Neural progenitor cell (in vitro differentiated cells): ENCODE data around the gene SCAF8. TPM values are rescaled to one million over a fixed set of nuclear protein-coding genes. Genes with fewer than 3 reads are reported as not detected.

ENCODE experiments used
- DNase-seq: peaks from one replicate; pipeline ENCODE4 v3.0.0-alpha.2; 2016; ENCODE audit warnings: low spot score
- H2AFZ ChIP-seq: fragments of 200-600 bp; sonication (generic); replicated peaks from 2 replicates; pipeline ENCODE4 v1.6.1; 2016; ENCODE audit warnings: antibody characterized with exemption
- H3F3A ChIP-seq: fragments of 200-600 bp; sonication (generic); 2 replicates; pipeline ENCODE4 v1.6.1; 2016; ENCODE audit warnings: antibody characterized with exemption, low read depth
- H3K27ac ChIP-seq: fragments of 200-600 bp; sonication (generic); 2 replicates; pipeline ENCODE4 v1.5.1; 2016; ENCODE audit warnings: mild to moderate bottlenecking
- H3K27me3 ChIP-seq: fragments of 200-600 bp; sonication (generic); 2 replicates; pipeline ENCODE4 v1.6.1; 2016; ENCODE audit warnings: mild to moderate bottlenecking, moderate library complexity
- H3K36me3 ChIP-seq: fragments of 200-600 bp; sonication (generic); 2 replicates; pipeline ENCODE4 v1.5.1; 2016
- H3K4me1 ChIP-seq: fragments of 200-600 bp; sonication (generic); 2 replicates; pipeline ENCODE4 v1.6.1; 2016; ENCODE audit warnings: mixed run types
- H3K4me2 ChIP-seq: fragments of 200-600 bp; sonication (generic); 2 replicates; pipeline ENCODE4 v1.6.1; 2016
- H3K4me3 ChIP-seq: fragments of 200-600 bp; sonication (generic); 2 replicates; pipeline ENCODE4 v1.5.1; 2016
- H3K79me2 ChIP-seq: fragments of 200-600 bp; sonication (generic); 2 replicates; pipeline ENCODE4 v1.6.1; 2016; ENCODE audit warnings: low read depth
- H3K9ac ChIP-seq: fragments of 200-600 bp; sonication (generic); 2 replicates; pipeline ENCODE4 v1.6.1; 2016
- H3K9me3 ChIP-seq: fragments of 200-600 bp; sonication (generic); 2 replicates; pipeline ENCODE4 v1.5.1; 2016; ENCODE audit warnings: low read depth
- H4K20me1 ChIP-seq: fragments of 200-600 bp; sonication (generic); 2 replicates; pipeline ENCODE4 v1.6.1; 2016; ENCODE audit warnings: low read depth
- H3K27ac Mint-ChIP-seq: 3 replicates; pipeline ENCODE4 v1.8.0; 2021; ENCODE audit warnings: mixed read lengths
- H3K27me3 Mint-ChIP-seq: 2 replicates; pipeline ENCODE4 v1.8.0; 2022; ENCODE audit warnings: low read depth, mild to moderate bottlenecking, inconsistent platforms, moderate library complexity, mixed read lengths; ENCODE audit not compliant: insufficient read depth
- H3K36me3 Mint-ChIP-seq: 3 replicates; pipeline ENCODE4 v1.8.0; 2021; ENCODE audit warnings: mixed read lengths
- H3K4me1 Mint-ChIP-seq: 3 replicates; pipeline ENCODE4 v1.8.0; 2021; ENCODE audit warnings: mixed read lengths
- H3K4me3 Mint-ChIP-seq: 3 replicates; pipeline ENCODE4 v1.8.0; 2021; ENCODE audit warnings: mild to moderate bottlenecking, moderate library complexity, mixed read lengths
- H3K9me3 Mint-ChIP-seq: 3 replicates; pipeline ENCODE4 v1.8.0; 2020; ENCODE audit warnings: mixed read lengths
- EZH2 ChIP-seq: fragments of 200-600 bp; sonication (generic); IDR thresholded peaks from 2 replicates; pipeline ENCODE4 v1.6.1; 2017; ENCODE audit warnings: antibody characterized with exemption, mild to moderate bottlenecking, moderate library complexity
- EZH2phosphoT487 ChIP-seq: fragments of 200-600 bp; sonication (generic); IDR thresholded peaks from 2 replicates; pipeline ENCODE4 v1.6.1; 2017; ENCODE audit warnings: antibody characterized with exemption
- total RNA-seq: library from RNA; depleted of rRNA; stranded (reverse); fragments of >200 nt; gene quantifications from 2 replicates; pipeline ENCODE4 v1.2.3, GENCODE V29; 2015; ENCODE audit warnings: low replicate concordance
- TF ChIP-seq, protein P1 (sequence below): fragments of 200-600 bp; sonication (generic); IDR thresholded peaks from 2 replicates; pipeline ENCODE4 v1.5.1; 2017; ENCODE audit warnings: antibody characterized with exemption, mild to moderate bottlenecking

Gene SCAF8
- total RNA-seq, 1 donor from 2014 or later: 62.1 TPM

DNA sequence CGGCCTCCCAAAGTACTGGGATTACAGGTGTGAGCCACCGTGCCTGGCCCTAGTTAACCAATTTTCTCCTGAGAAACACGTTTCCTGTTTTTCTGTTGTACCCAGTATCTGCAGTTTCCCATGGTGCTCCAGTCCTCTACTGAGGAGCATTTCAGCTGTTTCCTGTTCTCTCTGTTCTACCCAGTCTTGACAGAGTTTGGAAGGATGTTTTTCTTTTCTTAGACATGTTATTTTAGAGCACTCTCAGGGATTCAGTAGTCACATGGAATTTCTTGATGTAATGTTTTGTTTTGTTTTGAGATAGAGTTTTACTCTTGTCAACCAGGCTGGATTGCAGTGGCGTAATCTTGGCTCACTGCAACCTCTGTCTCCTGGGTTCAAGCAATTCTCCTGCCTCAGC is 132.1 kb downstream of the SCAF8 start:
- no peak for DNase-seq
- no peak overlapping the region for H3K4me3 ChIP-seq
- no peak overlapping the region for H3K9ac ChIP-seq
- H3K4me1 ChIP-seq: peaks cover 17% of the 10 kb centered on the region
- no peaks in the 10 kb centered on the region for H3K9me3 Mint-ChIP-seq
- no peak overlapping the region for H3K27ac ChIP-seq
- H4K20me1 ChIP-seq: peaks cover 46% of the 10 kb centered on the region
- H2AFZ ChIP-seq: no peak overlapping the region
- H3K27ac Mint-ChIP-seq: no peak overlapping the region
- H3K4me3 Mint-ChIP-seq: no peak overlapping the region
- peaks cover 35% of the 10 kb centered on the region for H3K79me2 ChIP-seq
- TF ChIP-seq EZH2phosphoT487: no peak
- no peak for TF ChIP-seq EZH2
- TF ChIP-seq, protein P1, sequence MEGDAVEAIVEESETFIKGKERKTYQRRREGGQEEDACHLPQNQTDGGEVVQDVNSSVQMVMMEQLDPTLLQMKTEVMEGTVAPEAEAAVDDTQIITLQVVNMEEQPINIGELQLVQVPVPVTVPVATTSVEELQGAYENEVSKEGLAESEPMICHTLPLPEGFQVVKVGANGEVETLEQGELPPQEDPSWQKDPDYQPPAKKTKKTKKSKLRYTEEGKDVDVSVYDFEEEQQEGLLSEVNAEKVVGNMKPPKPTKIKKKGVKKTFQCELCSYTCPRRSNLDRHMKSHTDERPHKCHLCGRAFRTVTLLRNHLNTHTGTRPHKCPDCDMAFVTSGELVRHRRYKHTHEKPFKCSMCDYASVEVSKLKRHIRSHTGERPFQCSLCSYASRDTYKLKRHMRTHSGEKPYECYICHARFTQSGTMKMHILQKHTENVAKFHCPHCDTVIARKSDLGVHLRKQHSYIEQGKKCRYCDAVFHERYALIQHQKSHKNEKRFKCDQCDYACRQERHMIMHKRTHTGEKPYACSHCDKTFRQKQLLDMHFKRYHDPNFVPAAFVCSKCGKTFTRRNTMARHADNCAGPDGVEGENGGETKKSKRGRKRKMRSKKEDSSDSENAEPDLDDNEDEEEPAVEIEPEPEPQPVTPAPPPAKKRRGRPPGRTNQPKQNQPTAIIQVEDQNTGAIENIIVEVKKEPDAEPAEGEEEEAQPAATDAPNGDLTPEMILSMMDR: no peak
- H3K27me3 Mint-ChIP-seq: no peaks in the 10 kb centered on the region
- no peaks in the 10 kb centered on the region for H3K27me3 ChIP-seq
- peaks cover 17% of the 10 kb centered on the region for H3F3A ChIP-seq
- H3K36me3 Mint-ChIP-seq: peaks cover 2% of the 10 kb centered on the region
- H3K4me1 Mint-ChIP-seq: peaks cover 17% of the 10 kb centered on the region
- H3K9me3 ChIP-seq: no peaks in the 10 kb centered on the region
- no peak overlapping the region for H3K4me2 ChIP-seq
- H3K36me3 ChIP-seq: no peaks in the 10 kb centered on the region

DNA sequence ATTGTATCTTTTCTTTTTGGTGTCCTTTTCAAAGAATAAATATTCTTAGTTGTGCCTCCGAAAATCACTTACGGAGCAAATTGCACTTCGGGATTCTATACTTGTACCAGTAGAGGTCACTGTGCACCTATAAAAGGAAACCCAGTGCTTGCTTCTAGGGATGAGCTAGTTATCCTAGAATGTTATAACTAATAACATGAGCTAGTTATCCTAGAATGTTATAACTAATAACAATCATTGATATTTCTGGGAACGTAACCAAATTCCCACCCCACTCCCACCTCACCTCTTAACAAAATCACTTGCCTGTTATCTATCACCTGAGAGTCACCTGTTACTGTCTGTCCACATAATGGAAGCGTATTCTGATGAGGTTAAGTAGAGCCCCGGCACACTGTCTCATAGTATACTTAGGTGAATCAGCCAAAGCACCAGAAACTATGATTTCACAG is 135.0 kb downstream of the SCAF8 start:
- Histone ChIP-seq H3K4me2 (no peak overlapping the region), H3F3A (peaks cover 16% of the 10 kb centered on the region), H4K20me1 (peaks cover 33% of the 10 kb centered on the region), H3K27ac (no peak overlapping the region), H3K36me3 (no peaks in the 10 kb centered on the region), H3K9ac (no peak overlapping the region), H3K27me3 (no peaks in the 10 kb centered on the region), H3K9me3 (no peaks in the 10 kb centered on the region), H3K79me2 (peaks cover 24% of the 10 kb centered on the region), H2AFZ (no peak overlapping the region), H3K4me3 (no peak overlapping the region), H3K4me1 (peaks cover 16% of the 10 kb centered on the region)
- no peak overlapping the region for H3K27ac Mint-ChIP-seq
- TF ChIP-seq, protein P1: peak; percentile 89
- TF ChIP-seq EZH2phosphoT487: no peak
- no peak overlapping the region for H3K4me3 Mint-ChIP-seq
- peaks cover 2% of the 10 kb centered on the region for H3K36me3 Mint-ChIP-seq
- peaks cover 15% of the 10 kb centered on the region for H3K4me1 Mint-ChIP-seq
- H3K9me3 Mint-ChIP-seq: no peaks in the 10 kb centered on the region
- DNase-seq: peak; percentile 78
- no peaks in the 10 kb centered on the region for H3K27me3 Mint-ChIP-seq

DNA sequence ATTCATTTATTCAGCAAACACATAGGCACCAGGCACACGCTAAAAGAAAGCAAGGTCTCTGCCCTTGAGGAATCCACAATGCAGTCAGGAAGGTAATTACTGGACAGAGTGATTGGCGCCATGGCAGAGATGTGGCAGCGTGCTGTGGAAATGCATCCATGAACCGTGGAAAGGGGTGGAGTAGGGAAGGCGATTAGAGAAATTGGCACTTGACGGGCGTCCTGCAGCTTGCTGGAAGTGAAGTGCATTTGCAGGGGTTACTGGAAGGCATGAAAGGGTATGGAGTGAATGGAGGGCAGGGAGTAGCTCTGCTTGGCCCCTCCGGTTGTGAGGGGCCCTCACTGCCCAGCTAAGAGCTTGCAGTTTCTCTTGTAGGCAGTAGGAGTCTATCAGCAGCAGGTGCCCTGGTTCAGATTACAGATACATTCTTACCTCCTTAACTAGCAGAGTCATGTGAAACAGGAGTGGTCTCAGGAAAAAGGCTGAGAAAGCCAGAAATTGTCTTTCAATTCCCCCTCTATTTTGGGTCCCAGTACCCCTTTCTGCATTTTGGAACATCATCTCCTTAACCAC is 139.4 kb downstream of the SCAF8 start:
- H3K27ac ChIP-seq: no peak overlapping the region
- TF ChIP-seq, protein P1: peak; percentile 28
- no peak for TF ChIP-seq EZH2
- no peak for TF ChIP-seq EZH2phosphoT487
- no peak overlapping the region for H3K4me3 ChIP-seq
- peaks cover 20% of the 10 kb centered on the region for H3K79me2 ChIP-seq
- H4K20me1 ChIP-seq: peaks cover 48% of the 10 kb centered on the region
- H3K4me2 ChIP-seq: no peak overlapping the region
- no peaks in the 10 kb centered on the region for H3K36me3 Mint-ChIP-seq
- peaks cover 14% of the 10 kb centered on the region for H3K4me1 ChIP-seq
- H3K9me3 Mint-ChIP-seq: no peaks in the 10 kb centered on the region
- H3K27me3 ChIP-seq: no peaks in the 10 kb centered on the region
- no peak overlapping the region for H3K9ac ChIP-seq
- H2AFZ ChIP-seq: no peak overlapping the region
- no peaks in the 10 kb centered on the region for H3K36me3 ChIP-seq
- peaks cover 12% of the 10 kb centered on the region for H3F3A ChIP-seq
- H3K4me1 Mint-ChIP-seq: peaks cover 44% of the 10 kb centered on the region
- peak; percentile 49 for DNase-seq
- peak overlapping the region; percentile 7 for H3K4me3 Mint-ChIP-seq
- no peaks in the 10 kb centered on the region for H3K9me3 ChIP-seq
- no peaks in the 10 kb centered on the region for H3K27me3 Mint-ChIP-seq
- H3K27ac Mint-ChIP-seq: peak overlapping the region; percentile 64
